IMR-90 (cell line): ENCODE results near the gene PGA5.
"Not testable (repeated sequence)": the region's sequence is repeated elsewhere in the genome, so short reads cannot be mapped to it uniquely, and the experiment has no call there.

Source experiments
- CEBPB ChIP-seq: IDR thresholded peaks from 2 replicates; pipeline ENCODE4 v1.6.1; 2012; ENCODE audit warnings: low read depth, low read length, improper control_type of control experiment
- CTCF ChIP-seq: conservative IDR thresholded peaks from 2 replicates; pipeline ENCODE4 v1.5.1; 2012; ENCODE audit warnings: mild to moderate bottlenecking, low read depth, low read length, improper control_type of control experiment
- MAZ ChIP-seq: IDR thresholded peaks from 2 replicates; pipeline ENCODE4 v1.6.1; 2012; ENCODE audit warnings: low read depth, mild to moderate bottlenecking, low read length, improper control_type of control experiment, moderate library complexity, borderline replicate concordance
- RAD21 ChIP-seq: IDR thresholded peaks from 2 replicates; pipeline ENCODE4 v1.6.1; 2012; ENCODE audit warnings: low read length, improper control_type of control experiment
- RFX5 ChIP-seq: IDR thresholded peaks from 2 replicates; pipeline ENCODE4 v1.8.0; 2012; ENCODE audit warnings: low read depth, mild to moderate bottlenecking, low read length, moderate library complexity
- SMC3 ChIP-seq: fragments of 150-350 bp; IDR thresholded peaks from 2 replicates; pipeline ENCODE4 v1.6.1; 2016; ENCODE audit warnings: low read depth, mild to moderate bottlenecking, antibody characterized with exemption, low read length, moderate library complexity
- USF2 ChIP-seq: fragments of 150-350 bp; IDR thresholded peaks from 2 replicates; pipeline ENCODE4 v1.6.1; 2017; ENCODE audit warnings: mild to moderate bottlenecking, antibody characterized with exemption, low read length, low read depth
- TF ChIP-seq, protein P1 (sequence below): fragments of 150-350 bp; IDR thresholded peaks from 2 replicates; pipeline ENCODE4 v1.6.1; 2016; ENCODE audit warnings: low read depth, mild to moderate bottlenecking, low read length, moderate library complexity, borderline replicate concordance

- TF ChIP-seq USF2, RFX5, CTCF, RAD21, SMC3, CEBPB, MAZ: not testable (repeated sequence)
- TF ChIP-seq, protein P1, sequence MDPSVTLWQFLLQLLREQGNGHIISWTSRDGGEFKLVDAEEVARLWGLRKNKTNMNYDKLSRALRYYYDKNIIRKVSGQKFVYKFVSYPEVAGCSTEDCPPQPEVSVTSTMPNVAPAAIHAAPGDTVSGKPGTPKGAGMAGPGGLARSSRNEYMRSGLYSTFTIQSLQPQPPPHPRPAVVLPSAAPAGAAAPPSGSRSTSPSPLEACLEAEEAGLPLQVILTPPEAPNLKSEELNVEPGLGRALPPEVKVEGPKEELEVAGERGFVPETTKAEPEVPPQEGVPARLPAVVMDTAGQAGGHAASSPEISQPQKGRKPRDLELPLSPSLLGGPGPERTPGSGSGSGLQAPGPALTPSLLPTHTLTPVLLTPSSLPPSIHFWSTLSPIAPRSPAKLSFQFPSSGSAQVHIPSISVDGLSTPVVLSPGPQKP = not testable (repeated sequence)
These were observed 8.3 kb upstream of the PGA5 start for GRCh38 chr11:61232548-61233145.
